H1 (cell line): ENCODE measurements around the gene SLC7A14. TPM values are rescaled to one million over a fixed set of nuclear protein-coding genes. Genes with fewer than 3 reads are reported as not detected.

Source experiments
- KDM5A ChIP-seq: fragments of 200-600 bp; IDR thresholded peaks from 2 replicates; pipeline ENCODE4 v1.7.1; 2012; ENCODE audit warnings: mild to moderate bottlenecking, low read length, inconsistent platforms, mixed read lengths
- RAD21 ChIP-seq, 2 experiments: IDR thresholded peaks in 1 of 2; conservative IDR thresholded peaks in 1 of 2; 2 replicates each; pipeline ENCODE4 v1.6.1; 2011; ENCODE audit warnings: low read depth in 2 of 2, low read length in 2 of 2, improper control_type of control experiment in 1 of 2, inconsistent platforms in 1 of 2, mild to moderate bottlenecking in 1 of 2, moderate library complexity in 1 of 2
- YY1 ChIP-seq: IDR thresholded peaks from 2 replicates; pipeline ENCODE4 v1.6.1; 2011; ENCODE audit warnings: low read depth, mild to moderate bottlenecking, low read length
- polyA plus RNA-seq, 7 experiments: library from polyadenylated mRNA; depleted of rRNA in 3 of 7; stranded (reverse) in 5 of 7; unstranded in 2 of 7; fragments of >200 nt in 5 of 7; fragments of 200-250 nt in 2 of 7; gene quantifications; 1 replicate in 5 of 7; 2 replicates in 1 of 7; 4 replicates in 1 of 7; pipeline versions ENCODE4 v1.2.1 to v1.2.3, GENCODE V29; 2011 to 2013; ENCODE audit warnings: missing spikeins in 2 of 7, mixed read lengths in 2 of 7
- total RNA-seq: library from RNA; stranded (reverse); fragmentation: NEBNext Ultra II Directional; extraction: Animal tissue kit (Norgen Biotek cat#: 25700); gene quantifications from 2 replicates; pipeline ENCODE4 v1.2.1, GENCODE V29; 2021
- TF ChIP-seq, protein P1 (sequence below): IDR thresholded peaks from 2 replicates; pipeline ENCODE4 v1.6.1; 2012; ENCODE audit warnings: inconsistent platforms

The SLC7A14 gene
- total and polyA plus RNA-seq, 2 of the 8 experiments (the other 6 are each of a cell fraction or from before 2014, with no cell fraction given): 0.21 to 0.95 TPM

GRCh38 chr3:170524073-170524472 is 61.8 kb downstream of the SLC7A14 start (continued):
- TF ChIP-seq, protein P1, sequence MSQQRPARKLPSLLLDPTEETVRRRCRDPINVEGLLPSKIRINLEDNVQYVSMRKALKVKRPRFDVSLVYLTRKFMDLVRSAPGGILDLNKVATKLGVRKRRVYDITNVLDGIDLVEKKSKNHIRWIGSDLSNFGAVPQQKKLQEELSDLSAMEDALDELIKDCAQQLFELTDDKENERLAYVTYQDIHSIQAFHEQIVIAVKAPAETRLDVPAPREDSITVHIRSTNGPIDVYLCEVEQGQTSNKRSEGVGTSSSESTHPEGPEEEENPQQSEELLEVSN: no peak
- TF ChIP-seq RAD21 (IDR thresholded peaks at IDR 0.05 in 1 of 2, conservative IDR thresholded peaks at IDR 0.05 in 1 of 2; ENCODE audit: low read depth in 2 of 2, low read length in 2 of 2): no peak
- TF ChIP-seq KDM5A: no peak
- TF ChIP-seq YY1: no peak
